Coronary artery (tissue), 2 donors: ENCODE measurements around the gene RUNX3.

Experiments
- DNase-seq: peaks from one replicate; pipeline ENCODE4 v3.0.0-alpha.2; 2017; ENCODE audit warnings: low spot score
- H3K27ac ChIP-seq, 2 donors: fragments of 200-600 bp; sonication (generic); one replicate each; pipeline ENCODE4 v1.5.1; 2016 to 2019
- H3K4me3 ChIP-seq: fragments of 200-600 bp; sonication (generic); 2 replicates; pipeline ENCODE4 v1.5.1; 2016; ENCODE audit warnings: mild to moderate bottlenecking, moderate library complexity
- TF ChIP-seq, protein P1 (sequence below): fragments of 200-600 bp; sonication (generic); IDR thresholded peaks from one replicate; pipeline ENCODE4 v1.5.1; 2019; ENCODE audit warnings: antibody characterized with exemption

RUNX3 gene

DNA sequence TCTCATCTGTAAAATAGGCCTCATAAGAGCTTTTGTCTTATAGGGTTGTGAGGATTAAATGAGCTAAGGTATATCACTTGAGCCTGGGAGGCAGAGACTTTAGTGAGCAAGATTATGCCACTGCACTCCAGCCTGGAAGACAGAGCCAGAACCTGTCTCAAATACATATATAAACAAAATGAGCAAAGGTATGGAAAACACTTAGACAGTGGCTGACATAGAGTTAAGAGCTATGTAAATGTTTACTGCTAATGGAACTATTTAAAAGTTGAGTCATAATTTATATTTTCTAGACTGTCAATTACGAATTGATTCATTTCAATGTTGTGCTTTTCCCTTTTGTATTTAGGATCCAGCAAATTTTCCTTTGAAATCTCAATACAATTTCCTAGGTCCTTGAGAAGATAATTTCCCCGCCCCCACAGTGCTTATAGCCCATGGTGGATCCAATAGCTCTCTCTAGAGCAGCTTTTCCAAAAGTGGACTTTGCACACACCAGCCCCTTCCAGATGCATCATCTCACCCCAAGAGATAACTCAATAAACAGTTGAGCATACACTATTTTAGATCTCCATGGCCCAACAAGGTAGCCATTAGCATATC lies 21.8 kb upstream of the RUNX3 start:
- TF ChIP-seq, protein P1, sequence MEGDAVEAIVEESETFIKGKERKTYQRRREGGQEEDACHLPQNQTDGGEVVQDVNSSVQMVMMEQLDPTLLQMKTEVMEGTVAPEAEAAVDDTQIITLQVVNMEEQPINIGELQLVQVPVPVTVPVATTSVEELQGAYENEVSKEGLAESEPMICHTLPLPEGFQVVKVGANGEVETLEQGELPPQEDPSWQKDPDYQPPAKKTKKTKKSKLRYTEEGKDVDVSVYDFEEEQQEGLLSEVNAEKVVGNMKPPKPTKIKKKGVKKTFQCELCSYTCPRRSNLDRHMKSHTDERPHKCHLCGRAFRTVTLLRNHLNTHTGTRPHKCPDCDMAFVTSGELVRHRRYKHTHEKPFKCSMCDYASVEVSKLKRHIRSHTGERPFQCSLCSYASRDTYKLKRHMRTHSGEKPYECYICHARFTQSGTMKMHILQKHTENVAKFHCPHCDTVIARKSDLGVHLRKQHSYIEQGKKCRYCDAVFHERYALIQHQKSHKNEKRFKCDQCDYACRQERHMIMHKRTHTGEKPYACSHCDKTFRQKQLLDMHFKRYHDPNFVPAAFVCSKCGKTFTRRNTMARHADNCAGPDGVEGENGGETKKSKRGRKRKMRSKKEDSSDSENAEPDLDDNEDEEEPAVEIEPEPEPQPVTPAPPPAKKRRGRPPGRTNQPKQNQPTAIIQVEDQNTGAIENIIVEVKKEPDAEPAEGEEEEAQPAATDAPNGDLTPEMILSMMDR, result no peak
- H3K4me3 ChIP-seq, result no peak overlapping the region
- DNase-seq, result no peak
- H3K27ac ChIP-seq, result no peak overlapping the region

DNA sequence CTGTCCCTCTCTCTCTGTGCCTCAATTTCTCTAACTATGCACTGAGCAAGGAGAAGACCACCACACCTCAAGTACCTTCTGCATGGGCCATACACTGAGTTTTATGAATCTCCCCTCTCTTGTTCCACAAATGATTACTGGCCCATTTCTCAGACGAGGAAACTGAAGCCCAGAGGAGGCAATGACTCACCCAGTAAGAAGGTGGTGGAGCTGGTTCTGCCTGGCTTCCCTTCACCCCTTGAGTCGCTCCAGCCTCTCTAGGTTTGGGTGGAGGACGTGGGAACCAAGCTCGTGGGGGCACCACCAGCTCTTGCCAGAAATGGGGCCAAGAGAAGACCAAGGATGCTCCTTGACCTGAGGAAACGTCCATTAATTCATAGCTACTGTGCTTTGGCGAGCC lies 21.3 kb upstream of the RUNX3 start:
- Histone ChIP-seq H3K27ac (no peak overlapping the region), H3K4me3 (no peak overlapping the region)
- TF ChIP-seq, protein P1, result no peak
- no peak for DNase-seq

DNA sequence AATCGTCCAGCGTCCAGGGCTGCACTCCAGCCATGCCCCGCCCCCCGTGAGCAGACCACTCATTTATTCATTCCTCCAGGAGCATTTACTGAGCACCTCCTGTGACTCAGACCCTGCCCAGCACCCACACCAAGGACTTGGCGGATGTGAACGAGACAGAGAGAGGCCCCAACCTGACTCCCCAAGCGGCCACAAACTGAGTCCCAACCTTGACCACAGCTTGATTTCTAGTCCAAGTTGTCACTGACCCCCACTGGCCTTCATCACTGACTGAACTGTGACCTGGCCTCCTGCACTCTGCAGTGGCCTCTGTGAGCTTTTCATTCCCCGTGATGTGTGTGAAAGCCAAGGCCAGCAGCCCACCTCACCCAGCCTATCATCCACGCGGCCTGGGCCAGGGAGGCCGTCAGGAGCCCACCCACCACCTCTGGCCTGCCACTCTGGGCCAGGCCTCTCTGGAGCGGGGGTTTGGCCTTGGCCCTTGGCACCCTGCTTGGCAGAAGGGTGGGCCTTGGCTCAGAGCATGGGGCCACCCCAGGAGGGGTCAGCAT lies 19.3 kb upstream of the RUNX3 start:
- Histone ChIP-seq H3K4me3 (no peak overlapping the region), H3K27ac (no peak overlapping the region)
- no peak for DNase-seq
- TF ChIP-seq, protein P1, result no peak

DNA sequence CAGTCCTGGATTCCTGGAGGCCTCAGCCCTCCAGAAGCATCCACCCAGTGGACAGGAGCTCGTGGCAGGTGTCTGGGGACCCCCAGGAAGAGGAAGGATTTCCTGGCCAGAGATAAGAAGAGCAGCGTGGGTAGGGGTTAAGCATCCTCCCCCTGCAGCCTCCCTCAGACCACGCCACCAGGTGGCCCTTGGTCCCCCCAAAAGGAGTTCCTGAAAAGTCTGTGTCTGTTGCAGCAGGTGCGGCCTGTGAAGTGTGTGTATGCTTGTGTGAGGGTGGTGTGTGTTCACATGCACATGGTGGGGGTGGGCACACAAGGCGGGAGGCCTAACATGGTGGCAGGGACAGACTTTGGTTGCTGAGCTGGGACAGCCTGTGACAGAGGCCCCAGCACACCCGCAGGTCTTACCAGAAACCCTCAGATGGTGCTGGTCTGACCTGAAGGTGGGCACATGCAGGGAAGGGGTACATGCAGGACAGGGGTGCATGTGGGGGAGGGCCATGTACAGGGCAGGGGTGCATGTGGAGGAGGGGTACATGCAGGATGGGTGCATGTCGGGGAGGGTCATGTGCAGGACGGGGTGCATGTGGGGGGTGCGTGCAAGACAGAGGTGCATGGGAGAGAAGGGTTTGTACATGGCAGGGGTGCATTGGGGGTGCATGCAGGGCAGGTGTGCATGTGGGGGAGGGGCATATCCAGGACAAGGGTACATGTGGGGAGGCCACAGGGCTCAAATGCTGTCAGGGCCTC lies 18.2 kb upstream of the RUNX3 start:
- Histone ChIP-seq H3K27ac (no peak overlapping the region), H3K4me3 (no peak overlapping the region)
- TF ChIP-seq, protein P1, result no peak
- DNase-seq, result no peak

DNA sequence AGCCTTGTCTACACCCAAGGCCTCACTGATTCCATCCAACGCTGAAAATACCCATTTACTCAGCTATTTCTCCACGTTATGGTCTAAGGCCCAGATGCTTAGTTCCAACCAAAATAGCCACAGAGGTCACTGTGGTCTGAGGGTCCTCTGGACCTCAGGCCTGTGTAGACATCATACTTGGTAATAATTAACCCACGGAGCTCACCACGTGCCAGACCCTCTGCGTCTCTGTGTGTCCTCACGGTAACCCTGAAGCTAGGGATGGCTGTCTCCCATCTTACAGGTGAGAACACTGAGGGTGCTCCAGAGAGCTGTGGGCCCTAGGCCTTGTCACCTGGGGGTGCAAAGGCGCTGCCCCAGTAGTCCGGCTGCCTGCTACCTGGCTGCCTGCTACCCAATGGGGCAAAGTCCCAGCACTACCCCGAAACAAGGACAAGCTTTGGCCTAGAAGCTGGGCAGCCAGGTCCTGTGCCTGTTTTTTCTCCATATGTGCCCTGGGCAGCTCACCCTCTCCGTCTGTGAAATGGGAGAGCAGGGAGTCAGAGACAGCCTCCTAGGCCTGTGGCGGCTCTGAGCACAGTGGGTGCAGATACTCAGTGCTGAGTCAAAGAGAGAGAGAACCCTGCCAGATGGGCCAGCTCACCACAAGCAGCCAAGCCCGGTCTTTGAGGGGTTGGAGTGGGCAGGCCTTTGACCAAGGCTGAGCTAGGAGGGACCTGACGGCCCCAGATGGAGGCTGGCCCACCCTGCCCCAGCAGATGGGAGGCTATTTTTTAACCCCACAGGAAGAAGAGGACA lies 17.0 kb upstream of the RUNX3 start:
- no peak overlapping the region for H3K4me3 ChIP-seq
- TF ChIP-seq, protein P1, result no peak
- H3K27ac ChIP-seq, result no peak overlapping the region

DNA sequence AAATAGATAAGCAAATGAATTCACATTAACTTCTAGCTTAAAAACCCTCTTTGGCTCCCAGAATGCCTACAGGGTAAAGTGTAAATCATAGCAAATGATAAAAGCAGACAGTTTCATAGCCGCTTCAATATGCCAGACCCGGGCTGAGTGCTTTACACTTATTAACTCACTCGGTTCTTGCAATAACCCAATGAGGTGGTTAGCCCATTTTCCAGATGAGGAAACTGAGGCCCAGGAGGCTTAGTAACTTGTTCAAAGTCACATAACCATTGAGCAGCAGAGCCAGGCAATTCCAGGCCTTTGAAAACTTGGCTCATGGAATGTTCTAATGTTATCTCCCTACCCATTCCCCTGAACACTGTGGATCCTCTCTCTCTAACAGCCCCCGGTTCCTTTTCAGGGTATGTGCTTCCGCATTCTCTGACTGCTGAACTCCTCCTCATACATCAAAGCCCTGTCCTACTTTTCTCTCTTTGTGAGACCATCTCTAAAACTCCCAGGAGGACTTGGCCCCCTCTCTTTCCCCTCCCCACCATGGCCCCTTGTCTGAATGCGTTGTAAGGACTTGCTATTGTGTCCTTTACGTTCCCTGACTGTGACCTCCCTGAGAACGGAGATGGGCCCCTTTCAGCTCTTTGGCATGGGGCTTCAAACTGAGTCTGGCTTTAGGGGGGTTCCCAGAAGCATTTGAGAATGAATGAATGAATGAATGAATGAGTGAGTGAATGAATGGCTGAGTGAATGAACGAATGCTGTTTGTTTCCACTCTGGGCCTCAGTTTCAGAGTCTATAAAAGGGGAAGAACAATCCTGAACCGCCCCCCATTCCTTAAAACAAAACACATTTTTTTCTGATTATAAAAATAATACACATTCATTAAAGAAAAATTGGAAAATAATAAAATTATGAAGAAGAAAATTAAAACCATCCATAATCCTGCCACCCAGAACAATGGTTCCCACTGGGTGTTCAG lies 15.6 kb upstream of the RUNX3 start:
- Histone ChIP-seq H3K27ac (no peak overlapping the region), H3K4me3 (no peak overlapping the region)
- TF ChIP-seq, protein P1, result no peak
- DNase-seq, result no peak

More for the DNA sequence above, 17.0 kb upstream of the RUNX3 start:
- DNase-seq, result no peak
